BLaER1 (cell line): ENCODE results near the gene BNC1.

ENCODE experiments used
- H3K27ac ChIP-seq: shearing (Covaris generic); formaldehyde crosslinking; 2 replicates; pipeline ENCODE4 v1.8.1; 2022
- H3K27me3 ChIP-seq: shearing (Covaris generic); formaldehyde crosslinking; 2 replicates; pipeline ENCODE4 v1.8.1; 2022
- H3K36me3 ChIP-seq: shearing (Covaris generic); formaldehyde crosslinking; 2 replicates; pipeline ENCODE4 v1.8.1; 2022
- H3K4me1 ChIP-seq: shearing (Covaris generic); formaldehyde crosslinking; 2 replicates; pipeline ENCODE4 v1.8.1; 2022
- H3K4me2 ChIP-seq: shearing (Covaris generic); formaldehyde crosslinking; 2 replicates; pipeline ENCODE4 v1.8.1; 2022
- H3K4me3 ChIP-seq: shearing (Covaris generic); formaldehyde crosslinking; 2 replicates; pipeline ENCODE4 v1.8.1; 2022
- H3K9ac ChIP-seq: shearing (Covaris generic); formaldehyde crosslinking; 2 replicates; pipeline ENCODE4 v1.8.1; 2022
- H3K9me3 ChIP-seq: shearing (Covaris generic); formaldehyde crosslinking; 2 replicates; pipeline ENCODE4 v1.8.1; 2022
- H4K20me1 ChIP-seq: shearing (Covaris generic); formaldehyde crosslinking; 2 replicates; pipeline ENCODE4 v1.8.1; 2022
- Cebpa-rat ChIP-seq: shearing (Covaris generic); IDR thresholded peaks from 2 replicates; pipeline ENCODE4 v1.8.1; 2022

Gene BNC1

DNA sequence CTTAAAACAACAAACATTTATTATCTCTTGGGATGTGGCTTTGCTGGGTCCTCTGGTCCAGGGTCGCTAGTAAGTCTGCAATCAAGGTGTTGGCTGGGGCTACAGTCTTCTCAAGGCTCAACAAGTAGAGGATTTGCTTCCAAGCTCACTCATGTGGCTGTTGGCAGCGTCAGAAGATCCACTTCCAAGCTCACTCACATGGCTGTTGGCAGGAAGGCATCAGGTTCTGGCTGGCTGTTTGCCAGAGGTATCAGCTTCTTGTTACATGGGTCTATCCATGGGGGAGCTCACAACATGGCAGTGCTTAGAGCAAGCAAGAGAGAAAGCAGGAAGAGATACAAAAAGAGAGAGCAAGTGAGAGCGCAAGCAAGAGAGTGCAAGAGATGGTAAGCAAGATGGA, 15.0 kb upstream of the BNC1 start:
- no peak overlapping the region for H3K4me3 ChIP-seq
- H3K27ac ChIP-seq = no peak overlapping the region
- H3K27me3 ChIP-seq = no peaks in the 10 kb centered on the region
- H4K20me1 ChIP-seq = no peaks in the 10 kb centered on the region
- no peak overlapping the region for H3K9ac ChIP-seq
- no peak overlapping the region for H3K4me2 ChIP-seq
- no peak for TF ChIP-seq Cebpa-rat
- H3K9me3 ChIP-seq = 0 out of 2 replicates have a peak, but pooled peaks cover 4% of the 10 kb centered on the region
- no peaks in the 10 kb centered on the region for H3K36me3 ChIP-seq
- peaks cover 2% of the 10 kb centered on the region for H3K4me1 ChIP-seq

DNA sequence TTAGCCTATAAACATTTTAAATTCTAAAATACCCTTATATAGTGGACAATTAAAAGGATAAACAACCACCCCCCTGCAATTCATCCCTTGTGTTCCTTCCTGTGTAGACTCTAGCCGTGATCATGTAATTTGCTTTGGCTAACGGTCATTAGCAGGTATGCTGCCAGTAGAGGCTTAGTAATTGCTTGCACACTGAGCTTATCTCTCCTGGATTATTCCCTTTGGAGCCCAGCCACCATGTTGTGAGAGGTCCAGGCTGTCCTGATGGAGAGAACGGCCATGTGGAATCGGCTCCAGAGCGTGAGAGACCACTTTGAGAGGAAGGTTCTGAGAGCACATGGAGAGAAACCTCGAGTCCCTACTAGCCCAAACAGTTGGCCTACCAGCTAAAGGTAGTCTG, 11.0 kb upstream of the BNC1 start:
- no peaks in the 10 kb centered on the region for H3K4me1 ChIP-seq
- H3K27me3 ChIP-seq = no peaks in the 10 kb centered on the region
- H3K9me3 ChIP-seq = no peaks in the 10 kb centered on the region
- H3K4me3 ChIP-seq = no peak overlapping the region
- H3K9ac ChIP-seq = no peak overlapping the region
- no peaks in the 10 kb centered on the region for H3K36me3 ChIP-seq
- TF ChIP-seq Cebpa-rat = no peak
- H4K20me1 ChIP-seq = no peaks in the 10 kb centered on the region
- H3K4me2 ChIP-seq = no peak overlapping the region
- no peak overlapping the region for H3K27ac ChIP-seq

DNA sequence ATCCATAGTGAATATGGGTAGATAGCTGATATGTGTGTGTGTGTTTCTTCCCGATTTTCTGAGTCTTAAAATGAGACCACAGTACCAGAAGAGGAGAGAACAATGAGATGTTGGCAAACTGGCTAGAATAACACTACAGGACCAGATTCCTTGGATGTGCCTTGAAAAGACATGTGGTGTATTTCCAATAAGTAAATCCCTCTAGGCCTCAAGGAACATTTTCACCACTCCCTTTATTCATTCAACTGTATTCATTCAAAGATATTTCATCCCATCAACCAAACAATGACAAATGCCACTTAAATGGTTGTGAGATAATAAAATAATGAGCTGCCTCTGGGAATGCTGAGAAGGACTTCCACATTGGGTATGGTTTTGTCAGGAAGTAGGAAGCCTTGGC, 8.7 kb upstream of the BNC1 start:
- Histone ChIP-seq H4K20me1 (no peaks in the 10 kb centered on the region), H3K4me3 (no peak overlapping the region), H3K4me1 (no peaks in the 10 kb centered on the region), H3K9ac (no peak overlapping the region), H3K36me3 (no peaks in the 10 kb centered on the region), H3K27me3 (no peaks in the 10 kb centered on the region), H3K27ac (no peak overlapping the region), H3K4me2 (no peak overlapping the region), H3K9me3 (no peaks in the 10 kb centered on the region)
- no peak for TF ChIP-seq Cebpa-rat

DNA sequence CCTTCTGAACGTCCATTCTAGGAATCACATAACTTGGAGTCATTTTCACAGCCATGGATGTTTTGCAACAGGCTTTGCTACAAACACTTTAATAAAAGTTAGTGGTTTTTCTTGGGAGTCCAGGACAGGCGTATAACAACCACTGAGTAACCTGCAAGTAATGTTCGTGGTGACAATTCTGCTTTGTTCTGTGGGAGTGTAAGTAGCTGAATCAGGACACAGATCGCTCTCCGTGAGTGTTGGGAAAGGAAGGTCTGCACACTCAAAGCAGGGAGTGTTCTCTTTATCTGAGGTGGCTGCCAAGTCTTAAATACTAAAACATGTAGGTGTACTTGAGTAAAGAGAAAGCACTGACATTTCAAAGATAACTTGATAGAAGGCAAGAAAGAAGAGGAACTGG, 7.9 kb upstream of the BNC1 start:
- Histone ChIP-seq H3K4me1 (no peaks in the 10 kb centered on the region), H4K20me1 (no peaks in the 10 kb centered on the region), H3K4me3 (no peak overlapping the region), H3K9ac (no peak overlapping the region), H3K4me2 (no peak overlapping the region), H3K36me3 (no peaks in the 10 kb centered on the region), H3K9me3 (no peaks in the 10 kb centered on the region), H3K27ac (no peak overlapping the region), H3K27me3 (no peaks in the 10 kb centered on the region)
- no peak for TF ChIP-seq Cebpa-rat

DNA sequence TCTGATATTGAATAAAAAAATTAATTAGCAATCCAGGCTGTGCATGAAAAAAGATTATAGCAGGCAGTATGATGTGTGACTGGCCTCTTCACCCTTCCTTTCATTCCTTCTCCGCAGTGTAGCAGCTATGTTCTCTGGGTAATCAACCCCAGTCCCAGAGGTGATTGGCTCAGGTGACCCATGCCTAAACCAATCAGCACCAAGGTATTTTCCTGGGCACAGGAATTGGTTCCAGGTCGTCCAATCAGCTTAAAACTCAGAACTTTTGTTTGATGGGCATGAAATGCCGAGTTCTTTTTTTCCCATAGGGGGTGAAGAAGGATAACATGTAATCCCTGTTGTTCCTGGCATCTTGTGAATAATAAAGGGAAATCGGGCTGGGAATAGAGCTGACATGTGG, 5.8 kb upstream of the BNC1 start:
- no peak for TF ChIP-seq Cebpa-rat
- Histone ChIP-seq H3K9ac (no peak overlapping the region), H3K36me3 (no peaks in the 10 kb centered on the region), H4K20me1 (no peaks in the 10 kb centered on the region), H3K4me1 (no peaks in the 10 kb centered on the region), H3K9me3 (peaks cover 2% of the 10 kb centered on the region; the same call in 1 of the 2 replicates), H3K4me3 (no peak overlapping the region), H3K4me2 (no peak overlapping the region), H3K27me3 (no peaks in the 10 kb centered on the region), H3K27ac (no peak overlapping the region)

DNA sequence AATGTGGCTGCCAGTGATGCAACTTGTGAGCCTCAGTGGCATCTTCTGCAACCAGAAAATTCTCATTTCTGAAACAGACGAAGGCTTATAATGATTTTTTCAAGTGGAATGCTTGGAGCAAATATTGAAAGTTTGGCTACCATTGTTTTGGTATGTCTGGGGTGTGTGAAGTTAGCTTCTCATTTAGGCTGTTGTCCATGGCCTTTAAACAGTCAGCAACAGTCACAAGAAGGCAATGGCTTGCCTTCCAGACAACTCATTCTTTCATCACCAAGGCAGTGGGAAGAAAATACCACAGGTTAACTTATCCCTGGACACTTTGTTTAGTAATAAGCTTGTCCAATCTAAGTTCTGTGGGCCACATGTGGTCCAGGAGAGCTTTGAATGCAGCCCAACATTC, 4.7 kb upstream of the BNC1 start:
- H3K4me1 ChIP-seq = no peaks in the 10 kb centered on the region
- no peaks in the 10 kb centered on the region for H3K27me3 ChIP-seq
- no peaks in the 10 kb centered on the region for H3K36me3 ChIP-seq
- no peak overlapping the region for H3K4me2 ChIP-seq
- TF ChIP-seq Cebpa-rat = no peak
- peaks cover 10% of the 10 kb centered on the region for H3K9me3 ChIP-seq
- no peaks in the 10 kb centered on the region for H4K20me1 ChIP-seq
- H3K9ac ChIP-seq = no peak overlapping the region
- H3K4me3 ChIP-seq = no peak overlapping the region
- no peak overlapping the region for H3K27ac ChIP-seq

DNA sequence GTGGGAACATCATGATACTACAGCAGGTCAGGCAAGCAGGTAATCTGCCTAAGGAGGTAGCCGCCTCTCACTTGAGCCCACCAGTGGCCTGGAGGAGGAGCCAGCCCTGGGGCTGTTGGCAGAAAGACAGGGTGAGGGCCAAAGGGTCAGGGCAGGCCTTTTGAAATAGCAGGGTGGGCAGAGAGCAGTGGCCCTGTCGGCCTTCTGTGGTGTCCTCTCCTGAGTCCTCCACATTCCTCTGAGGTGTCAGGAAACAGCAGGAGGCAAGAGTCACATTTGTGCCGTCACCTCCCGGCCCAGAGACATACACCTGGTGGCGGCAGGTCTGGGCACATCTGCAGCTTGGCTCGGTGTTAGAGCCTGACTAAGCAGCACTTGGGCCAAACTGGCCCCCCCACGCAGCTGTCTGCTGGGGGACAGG, 3.9 kb upstream of the BNC1 start:
- Histone ChIP-seq H3K4me3 (no peak overlapping the region), H3K36me3 (no peaks in the 10 kb centered on the region), H3K4me2 (no peak overlapping the region), H3K27ac (no peak overlapping the region), H3K4me1 (no peaks in the 10 kb centered on the region), H3K9ac (no peak overlapping the region), H3K9me3 (peaks cover 18% of the 10 kb centered on the region), H3K27me3 (no peaks in the 10 kb centered on the region), H4K20me1 (no peaks in the 10 kb centered on the region)
- TF ChIP-seq Cebpa-rat = no peak

DNA sequence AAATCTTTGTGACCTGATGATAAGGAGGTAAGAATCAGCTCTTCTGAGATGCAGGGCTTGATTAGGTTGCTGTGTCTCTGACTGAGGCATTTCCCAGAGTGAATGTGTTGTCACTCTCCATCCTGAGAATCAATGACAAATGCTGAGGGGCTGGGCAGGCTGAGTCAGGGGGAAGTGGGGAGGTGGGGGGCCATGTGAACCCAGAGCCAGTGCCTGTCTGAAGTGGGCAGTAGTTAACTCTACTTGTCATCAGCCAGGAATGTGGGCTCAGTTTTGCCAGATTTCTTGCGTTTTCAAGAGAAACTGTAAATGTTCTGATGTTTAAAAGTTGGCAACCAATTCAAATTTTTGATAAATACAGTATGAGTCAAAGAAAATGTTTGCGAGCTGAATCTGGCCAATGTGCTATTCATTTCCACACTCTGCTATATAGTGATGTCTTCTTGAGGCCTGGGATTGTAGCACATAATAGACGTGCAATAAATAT, 3.1 kb upstream of the BNC1 start:
- H3K9ac ChIP-seq = no peak overlapping the region
- no peaks in the 10 kb centered on the region for H3K36me3 ChIP-seq
- no peaks in the 10 kb centered on the region for H4K20me1 ChIP-seq
- no peak for TF ChIP-seq Cebpa-rat
- no peak overlapping the region for H3K27ac ChIP-seq
- no peak overlapping the region for H3K4me3 ChIP-seq
- peaks cover 24% of the 10 kb centered on the region for H3K9me3 ChIP-seq
- no peaks in the 10 kb centered on the region for H3K27me3 ChIP-seq
- H3K4me1 ChIP-seq = no peaks in the 10 kb centered on the region
- no peak overlapping the region for H3K4me2 ChIP-seq

DNA sequence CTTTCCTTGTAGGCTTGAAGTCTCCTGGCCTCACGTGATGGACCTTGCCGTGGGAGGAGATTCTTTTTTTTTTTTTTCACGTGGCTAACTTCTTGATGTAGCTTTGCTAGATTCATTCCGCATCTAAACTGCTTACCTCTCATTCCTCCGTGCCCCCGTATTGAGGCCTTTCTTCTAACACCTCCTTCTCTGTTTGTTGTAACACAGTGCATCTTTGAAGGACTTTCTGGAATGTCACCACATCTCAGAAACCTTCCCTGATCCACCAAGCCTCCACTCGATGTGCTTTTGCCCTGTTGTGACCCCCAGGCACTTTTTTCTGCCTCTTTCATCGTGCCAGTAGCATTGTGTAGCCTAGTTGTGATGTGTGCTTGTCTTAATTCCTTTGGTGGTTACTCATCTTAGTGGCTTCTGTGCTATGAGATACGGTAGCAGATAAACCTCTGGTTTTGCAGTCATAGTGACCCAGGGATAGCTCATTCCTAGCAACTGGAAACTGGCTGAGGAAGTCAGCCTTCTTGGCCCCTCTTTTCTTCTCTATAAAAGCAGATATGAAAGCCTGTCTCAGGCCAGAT, 1.6 kb upstream of the BNC1 start:
- Histone ChIP-seq H3K9ac (no peak overlapping the region), H3K27me3 (no peaks in the 10 kb centered on the region), H3K4me3 (no peak overlapping the region), H3K4me2 (no peak overlapping the region), H3K9me3 (peaks cover 24% of the 10 kb centered on the region), H3K27ac (no peak overlapping the region), H4K20me1 (no peaks in the 10 kb centered on the region), H3K36me3 (no peaks in the 10 kb centered on the region), H3K4me1 (no peaks in the 10 kb centered on the region)
- TF ChIP-seq Cebpa-rat = no peak

DNA sequence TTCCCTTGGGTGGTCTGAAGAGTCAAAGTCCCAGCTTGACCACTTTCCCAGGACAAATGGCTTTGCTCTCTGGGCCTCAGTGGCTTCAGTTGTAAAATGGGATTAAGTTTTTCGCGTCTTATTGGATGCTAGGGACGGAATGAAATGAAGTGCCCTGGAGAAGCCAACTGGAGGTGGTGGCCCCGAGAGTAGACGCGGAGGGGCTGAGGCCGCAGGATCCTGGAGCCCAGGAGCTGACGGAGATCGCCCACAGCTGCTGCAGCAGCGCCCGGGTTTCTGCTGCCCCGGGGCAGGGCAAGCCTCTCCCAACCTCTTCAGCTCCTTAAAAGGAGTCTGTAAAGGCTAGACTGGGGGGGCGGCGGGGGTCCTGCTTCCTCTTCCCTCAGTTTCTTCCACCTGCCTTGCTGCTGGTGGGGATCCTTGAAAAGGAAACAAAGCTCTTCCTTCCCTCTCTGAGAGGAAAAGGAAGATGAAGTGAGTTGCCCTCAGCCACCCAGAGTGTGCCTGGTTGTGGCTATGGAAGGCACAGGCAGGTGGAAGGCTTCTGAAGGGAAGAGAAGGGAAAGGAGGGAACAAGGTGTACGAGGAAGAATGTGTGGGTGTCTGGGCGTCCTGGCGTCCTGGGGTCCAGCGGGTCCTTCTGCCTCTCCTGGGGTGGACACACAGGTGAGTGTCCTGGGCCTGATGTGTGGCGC, 967 bp upstream of the BNC1 start:
- peaks cover 24% of the 10 kb centered on the region for H3K9me3 ChIP-seq
- H4K20me1 ChIP-seq = no peaks in the 10 kb centered on the region
- H3K4me2 ChIP-seq = no peak overlapping the region
- no peaks in the 10 kb centered on the region for H3K4me1 ChIP-seq
- no peaks in the 10 kb centered on the region for H3K36me3 ChIP-seq
- H3K9ac ChIP-seq = no peak overlapping the region
- no peak for TF ChIP-seq Cebpa-rat
- H3K4me3 ChIP-seq = no peak overlapping the region
- H3K27me3 ChIP-seq = no peaks in the 10 kb centered on the region
- H3K27ac ChIP-seq = no peak overlapping the region
